GM06990 (cell line): Measurements from ENCODE around the gene FAM89A.
"Not testable (repeated sequence)": the region's sequence is repeated elsewhere in the genome, so short reads cannot be mapped to it uniquely, and the experiment has no call there.

Source experiments
- DNase-seq: peaks from one replicate; pipeline ENCODE4 v3.0.0-alpha.2; 2011; ENCODE audit not compliant: insufficient read length; ENCODE audit errors: extremely low read depth
- H3K27me3 ChIP-seq: replicated peaks from 2 replicates; pipeline ENCODE4 v1.6.0; 2011; ENCODE audit warnings: low read length; ENCODE audit not compliant: control insufficient read depth, insufficient read depth
- H3K36me3 ChIP-seq: 2 replicates; pipeline ENCODE4 v1.5.1; 2011; ENCODE audit warnings: low read length; ENCODE audit not compliant: control insufficient read depth, insufficient read depth
- H3K4me3 ChIP-seq: replicated peaks from 2 replicates; pipeline ENCODE4 v1.5.1; 2011; ENCODE audit warnings: low read depth, mild to moderate bottlenecking, control low read depth, low read length
- TF ChIP-seq, protein P1 (sequence below): IDR thresholded peaks from 2 replicates; pipeline ENCODE4 v1.5.1; 2011; ENCODE audit warnings: low read length, control low read depth, mild to moderate bottlenecking, inconsistent platforms; ENCODE audit not compliant: insufficient read depth, poor library complexity, severe bottlenecking

Gene FAM89A

DNA sequence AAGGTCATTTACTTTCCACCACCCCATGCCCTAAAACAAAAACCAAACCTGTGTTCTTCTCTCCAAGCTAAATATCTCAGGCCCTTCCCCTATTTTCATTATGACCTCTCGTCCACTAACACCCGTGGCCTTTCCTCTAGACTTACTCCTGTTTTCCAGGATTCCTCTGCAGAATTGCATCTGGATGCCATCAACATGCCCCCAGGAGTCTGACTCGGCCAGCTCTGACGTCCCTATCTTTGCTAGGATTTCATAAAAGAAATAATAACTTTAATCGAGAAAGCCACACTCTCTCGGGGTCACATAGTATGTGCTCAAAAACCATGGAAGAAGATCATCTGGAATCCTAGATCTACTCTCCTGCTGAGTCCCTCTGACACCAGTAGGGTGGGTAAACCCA, 13.5 kb downstream of the FAM89A start:
- TF ChIP-seq, protein P1, sequence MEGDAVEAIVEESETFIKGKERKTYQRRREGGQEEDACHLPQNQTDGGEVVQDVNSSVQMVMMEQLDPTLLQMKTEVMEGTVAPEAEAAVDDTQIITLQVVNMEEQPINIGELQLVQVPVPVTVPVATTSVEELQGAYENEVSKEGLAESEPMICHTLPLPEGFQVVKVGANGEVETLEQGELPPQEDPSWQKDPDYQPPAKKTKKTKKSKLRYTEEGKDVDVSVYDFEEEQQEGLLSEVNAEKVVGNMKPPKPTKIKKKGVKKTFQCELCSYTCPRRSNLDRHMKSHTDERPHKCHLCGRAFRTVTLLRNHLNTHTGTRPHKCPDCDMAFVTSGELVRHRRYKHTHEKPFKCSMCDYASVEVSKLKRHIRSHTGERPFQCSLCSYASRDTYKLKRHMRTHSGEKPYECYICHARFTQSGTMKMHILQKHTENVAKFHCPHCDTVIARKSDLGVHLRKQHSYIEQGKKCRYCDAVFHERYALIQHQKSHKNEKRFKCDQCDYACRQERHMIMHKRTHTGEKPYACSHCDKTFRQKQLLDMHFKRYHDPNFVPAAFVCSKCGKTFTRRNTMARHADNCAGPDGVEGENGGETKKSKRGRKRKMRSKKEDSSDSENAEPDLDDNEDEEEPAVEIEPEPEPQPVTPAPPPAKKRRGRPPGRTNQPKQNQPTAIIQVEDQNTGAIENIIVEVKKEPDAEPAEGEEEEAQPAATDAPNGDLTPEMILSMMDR: no peak

DNA sequence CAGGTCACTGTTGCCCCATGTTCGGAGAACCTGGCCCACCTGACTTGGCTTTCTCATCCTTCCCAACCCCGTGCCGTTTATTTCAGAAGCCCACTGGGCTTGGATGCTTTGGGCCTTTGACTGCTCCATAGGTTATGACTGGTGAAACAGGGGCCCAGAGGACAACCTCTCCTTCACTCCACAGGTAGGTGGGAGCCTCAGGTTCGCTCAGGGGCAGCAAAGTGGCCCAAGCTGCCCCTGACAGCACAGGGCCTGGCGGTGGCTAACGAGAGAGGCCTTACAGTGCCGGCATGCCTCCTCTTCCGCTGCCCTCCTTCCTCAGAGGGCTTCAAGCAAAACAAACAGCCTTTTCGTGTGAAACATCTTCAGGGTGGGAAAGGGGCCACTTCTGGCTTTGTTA, 16.9 kb downstream of the FAM89A start:
- H3K4me3 ChIP-seq: no peak overlapping the region
- DNase-seq: no peak
- H3K27me3 ChIP-seq: no peaks in the 10 kb centered on the region
- H3K36me3 ChIP-seq: no peaks in the 10 kb centered on the region
- TF ChIP-seq, protein P1: no peak

More for the DNA sequence above, 13.5 kb downstream of the FAM89A start:
- no peak overlapping the region for H3K4me3 ChIP-seq
- no peak for DNase-seq
- no peaks in the 10 kb centered on the region for H3K27me3 ChIP-seq
- no peaks in the 10 kb centered on the region for H3K36me3 ChIP-seq

DNA sequence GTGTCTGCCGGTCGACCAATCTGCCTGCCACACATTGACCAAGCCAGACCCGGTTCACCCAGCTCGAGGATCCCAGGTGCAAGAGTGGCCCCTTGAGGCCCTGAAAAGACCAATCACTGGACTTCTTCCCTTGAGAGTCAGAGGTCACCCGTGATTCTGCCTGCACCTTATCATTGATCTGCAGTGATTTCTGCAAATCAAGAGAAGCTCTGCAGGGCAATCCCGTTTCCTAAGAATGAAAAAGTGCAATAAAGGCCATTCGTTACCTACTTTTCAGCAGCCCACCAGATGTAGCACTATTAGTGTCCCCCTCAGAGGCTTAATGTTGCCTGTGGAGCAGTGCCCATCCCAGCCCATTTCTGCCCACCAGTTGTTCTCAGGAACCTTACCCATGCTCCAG, 17.5 kb downstream of the FAM89A start:
- not testable (repeated sequence) for H3K4me3 ChIP-seq, DNase-seq, H3K36me3 ChIP-seq, H3K27me3 ChIP-seq

DNA sequence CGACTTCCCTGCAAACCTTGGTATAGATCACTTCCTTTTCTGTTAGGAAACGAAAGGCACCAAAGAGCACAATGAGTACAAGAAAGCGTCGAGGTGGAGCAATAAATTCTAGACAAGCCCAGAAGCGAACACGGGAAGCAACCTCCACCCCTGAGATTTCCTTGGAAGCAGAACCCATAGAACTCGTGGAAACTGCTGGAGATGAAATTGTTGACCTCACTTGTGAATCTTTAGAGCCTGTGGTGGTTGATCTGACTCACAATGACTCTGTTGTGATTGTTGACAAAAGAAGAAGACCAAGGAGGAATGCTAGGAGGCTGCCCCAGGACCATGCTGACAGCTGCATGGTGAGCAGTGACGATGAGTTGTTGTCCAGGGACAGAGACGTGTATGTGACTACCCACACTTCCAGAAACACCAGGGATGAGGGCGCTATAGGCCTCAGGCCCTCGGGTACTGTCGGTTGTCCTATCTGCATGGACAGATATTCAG, 18.5 kb downstream of the FAM89A start:
- no peak overlapping the region for H3K4me3 ChIP-seq
- H3K36me3 ChIP-seq: no peaks in the 10 kb centered on the region
- TF ChIP-seq, protein P1: no peak
- DNase-seq: no peak
- H3K27me3 ChIP-seq: no peaks in the 10 kb centered on the region

DNA sequence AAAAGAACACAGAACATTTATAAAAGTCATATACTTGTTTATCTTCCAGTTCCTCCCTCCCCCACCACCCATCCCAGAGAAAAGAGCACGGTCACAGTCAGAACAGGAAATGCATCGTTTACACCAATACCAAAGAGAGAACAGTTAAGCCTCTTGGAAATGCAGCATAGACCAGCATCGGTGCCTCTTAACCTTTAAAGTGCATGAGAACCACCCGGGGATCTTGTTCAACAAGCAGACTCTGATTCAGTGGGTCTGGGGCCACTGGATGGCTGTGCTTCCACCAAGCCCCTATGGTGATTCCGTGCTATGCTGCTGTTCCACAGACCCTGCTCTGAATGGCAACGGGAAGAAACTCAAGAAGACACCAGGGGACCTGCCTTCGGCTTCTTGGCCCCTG, 19.2 kb downstream of the FAM89A start:
- H3K36me3 ChIP-seq: no peaks in the 10 kb centered on the region
- H3K4me3 ChIP-seq: no peak overlapping the region

DNA sequence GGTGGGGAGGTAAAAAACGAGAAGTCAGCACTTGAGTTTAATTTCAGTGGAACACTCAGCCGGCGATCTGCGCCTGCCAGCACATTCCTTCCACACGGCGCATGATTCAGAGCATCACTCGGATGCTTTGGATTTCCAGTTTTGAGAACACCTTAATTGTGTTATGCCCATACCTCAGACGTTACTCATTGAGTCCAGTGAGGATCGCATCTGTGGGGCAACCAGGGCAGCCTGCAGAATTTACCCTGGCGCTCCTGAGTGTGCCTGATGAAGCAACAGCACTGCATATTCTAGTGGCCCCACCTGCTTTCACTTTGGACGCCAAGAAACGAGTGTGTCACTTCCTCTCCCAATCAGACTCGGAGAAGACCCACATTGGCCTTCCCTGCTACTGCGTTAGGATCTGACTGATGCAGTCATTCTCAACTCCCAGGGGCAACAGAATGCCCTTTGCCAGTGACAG, 19.9 kb downstream of the FAM89A start:
- no peaks in the 10 kb centered on the region for H3K27me3 ChIP-seq
- no peak for DNase-seq
- TF ChIP-seq, protein P1: no peak
- H3K36me3 ChIP-seq: no peaks in the 10 kb centered on the region
- no peak overlapping the region for H3K4me3 ChIP-seq

More for the DNA sequence above, 19.2 kb downstream of the FAM89A start:
- TF ChIP-seq, protein P1: no peak
- no peak for DNase-seq
- no peaks in the 10 kb centered on the region for H3K27me3 ChIP-seq
